Fibroblast of gingiva (primary cell): ENCODE results near the gene EXOC4.

Experiments
- DNase-seq: peaks from one replicate; pipeline ENCODE4 v3.0.0-alpha.2; 2011; ENCODE audit warnings: low read depth

EXOC4 gene

GRCh38 chr7:133829336-133829897, 576.5 kb downstream of the EXOC4 start:
- DNase-seq: no peak

- DNase-seq: no peak
These were observed 577.2 kb downstream of the EXOC4 start for GRCh38 chr7:133830081-133830480.

GRCh38 chr7:133836666-133837065, 583.8 kb downstream of the EXOC4 start:
- no peak for DNase-seq

- DNase-seq: no peak
These were observed 584.3 kb downstream of the EXOC4 start for GRCh38 chr7:133837224-133837623.

- no peak for DNase-seq
These were observed 586.2 kb downstream of the EXOC4 start for GRCh38 chr7:133839121-133839520.

GRCh38 chr7:133843341-133843740, 590.5 kb downstream of the EXOC4 start:
- DNase-seq: no peak

- DNase-seq: no peak
These were observed 592.1 kb downstream of the EXOC4 start for GRCh38 chr7:133845005-133845404.

- DNase-seq: no peak
These were observed 593.5 kb downstream of the EXOC4 start for GRCh38 chr7:133846203-133846945.

- no peak for DNase-seq
These were observed 597.8 kb downstream of the EXOC4 start for GRCh38 chr7:133850497-133851280.

GRCh38 chr7:133851411-133851810, 598.5 kb downstream of the EXOC4 start:
- DNase-seq: no peak

- peak; percentile 94 for DNase-seq
These were observed 600.9 kb downstream of the EXOC4 start for GRCh38 chr7:133853706-133854276.

- peak; percentile 56 for DNase-seq
These were observed 601.9 kb downstream of the EXOC4 start for GRCh38 chr7:133854739-133855138.

- no peak for DNase-seq
These were observed 604.7 kb downstream of the EXOC4 start for GRCh38 chr7:133857376-133858119.

- no peak for DNase-seq
These were observed 605.4 kb downstream of the EXOC4 start for GRCh38 chr7:133858311-133858710.

- DNase-seq: no peak
These were observed 606.4 kb downstream of the EXOC4 start for GRCh38 chr7:133859231-133859630.

GRCh38 chr7:133859871-133860450, 607.1 kb downstream of the EXOC4 start:
- no peak for DNase-seq

GRCh38 chr7:133860628-133861335, 607.9 kb downstream of the EXOC4 start:
- no peak for DNase-seq

- DNase-seq: no peak
These were observed 609.0 kb downstream of the EXOC4 start for GRCh38 chr7:133861876-133862275.

GRCh38 chr7:133863362-133864061, 610.6 kb downstream of the EXOC4 start:
- DNase-seq: no peak

- DNase-seq: no peak
These were observed 616.7 kb downstream of the EXOC4 start for GRCh38 chr7:133869556-133869955.
